Myocyte (in vitro differentiated cells): ENCODE results near the gene CA6. TPM values are rescaled to one million over a fixed set of nuclear protein-coding genes. Genes with fewer than 3 reads are reported as not detected.
"Not testable (repeated sequence)": the region's sequence is repeated elsewhere in the genome, so short reads cannot be mapped to it uniquely, and the experiment has no call there.

Source experiments
- DNase-seq: peaks from one replicate; pipeline ENCODE4 v3.0.0-alpha.2; 2012; ENCODE audit warnings: low read depth
- total RNA-seq: library from RNA; depleted of rRNA; stranded (reverse); fragments of >200 nt; gene quantifications from 2 replicates; pipeline ENCODE4 v1.2.3, GENCODE V29; 2014

Gene CA6
- total RNA-seq, 1 donor from 2014 or later, result not detected

- DNase-seq, result no peak
Observed at GRCh38 chr1:9004031-9004699, 58.5 kb downstream of the CA6 start.

GRCh38 chr1:9004700-9005394 lies 59.2 kb downstream of the CA6 start:
- DNase-seq, result peak; percentile 80

DNA sequence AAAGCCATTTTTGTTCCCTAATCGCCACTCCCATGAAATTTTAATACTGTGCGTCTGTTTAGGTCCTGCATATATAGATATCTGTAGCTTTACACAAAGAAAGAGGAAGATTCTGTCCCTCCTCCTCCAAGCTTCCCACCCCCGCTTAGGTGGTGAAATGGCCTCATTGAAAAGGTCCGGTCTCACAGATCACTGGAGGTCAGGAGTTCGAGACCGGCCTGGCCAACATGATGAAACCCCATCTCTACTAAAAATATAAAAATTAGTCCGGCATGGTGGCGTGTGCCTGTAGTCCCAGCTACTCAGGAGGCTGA lies 59.7 kb downstream of the CA6 start:
- no peak for DNase-seq

DNA sequence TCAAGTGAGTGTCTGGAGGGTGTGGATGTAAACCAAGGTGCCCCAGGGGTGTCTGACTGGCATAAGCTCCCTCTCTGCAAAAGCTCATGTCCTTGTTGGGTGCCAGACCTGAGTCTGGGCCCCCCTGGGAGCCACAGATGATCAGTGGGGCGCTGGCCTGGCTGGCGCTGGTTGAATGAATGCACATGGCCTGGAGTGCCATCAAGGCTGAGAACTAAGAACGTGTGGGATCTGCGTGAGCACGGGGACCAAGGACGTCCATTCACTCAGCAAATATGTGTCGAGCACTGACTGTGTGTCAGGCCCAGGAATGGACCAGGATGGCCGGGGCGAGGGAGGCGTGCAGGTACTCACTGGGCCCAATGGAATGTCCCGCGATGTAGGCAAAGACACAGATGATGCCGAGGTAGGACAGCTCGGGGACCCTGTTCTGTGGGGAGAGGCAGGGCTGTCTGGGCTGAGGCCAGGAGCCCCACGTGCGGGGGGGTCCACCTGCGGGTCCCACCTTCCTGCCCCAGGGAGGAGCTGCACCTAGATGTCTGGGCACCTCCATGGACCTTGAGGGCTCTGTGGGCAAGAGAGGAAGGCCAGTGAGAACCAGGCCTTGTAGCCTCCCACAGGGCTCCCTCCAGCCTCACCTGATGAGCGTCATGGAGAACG lies 61.4 kb downstream of the CA6 start:
- DNase-seq, result no peak

GRCh38 chr1:9008236-9008635 lies 62.6 kb downstream of the CA6 start:
- DNase-seq, result no peak

GRCh38 chr1:9009438-9010370 lies 64.0 kb downstream of the CA6 start:
- DNase-seq, result no peak

GRCh38 chr1:9010781-9011323 lies 65.2 kb downstream of the CA6 start:
- DNase-seq, result no peak

DNA sequence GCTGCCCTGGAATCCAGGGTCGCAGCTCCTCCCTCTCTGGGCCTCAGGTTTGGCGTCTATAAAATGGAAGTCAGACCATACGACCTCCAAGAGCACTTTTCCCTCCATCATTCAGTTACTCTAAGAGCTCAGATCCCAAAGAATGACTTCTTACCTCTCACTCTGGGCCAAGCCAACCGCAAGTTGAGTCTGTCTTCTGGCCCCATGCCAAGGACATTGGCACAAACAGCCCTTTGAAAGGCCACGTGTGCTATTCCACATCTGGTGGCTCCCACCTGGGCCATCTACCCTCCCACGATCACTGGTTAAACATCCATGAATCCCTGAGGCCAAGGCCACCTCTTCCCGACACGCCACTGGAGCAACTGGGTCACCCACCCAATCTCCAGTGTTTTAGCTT lies 68.2 kb downstream of the CA6 start:
- DNase-seq, result no peak

- peak; percentile 53 for DNase-seq
Observed at GRCh38 chr1:9014475-9015375, 69.1 kb downstream of the CA6 start.

GRCh38 chr1:9016455-9016854 lies 70.8 kb downstream of the CA6 start:
- no peak for DNase-seq

- no peak for DNase-seq
Observed at GRCh38 chr1:9018333-9018732, 72.7 kb downstream of the CA6 start.

GRCh38 chr1:9019896-9020295 lies 74.2 kb downstream of the CA6 start:
- no peak for DNase-seq

DNA sequence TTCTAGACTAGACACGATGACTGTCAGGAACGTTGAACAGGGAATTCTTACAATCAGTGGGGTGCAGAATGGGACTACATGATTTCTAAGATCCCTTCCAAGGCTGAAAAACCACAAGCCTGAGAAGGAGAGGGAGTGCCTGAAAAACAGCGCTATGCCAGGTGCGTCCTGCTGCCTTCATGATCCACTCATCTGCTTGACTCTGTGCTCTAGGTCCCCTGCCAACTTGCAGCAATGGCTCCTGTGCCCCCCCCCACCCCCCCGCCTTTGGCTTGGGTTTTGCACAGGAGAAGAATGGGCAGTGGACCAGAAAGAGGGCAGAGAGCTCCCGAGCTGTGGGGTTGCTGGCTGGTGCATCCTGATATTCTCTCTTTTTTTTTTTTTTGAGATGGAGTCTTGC lies 74.6 kb downstream of the CA6 start:
- DNase-seq, result no peak

DNA sequence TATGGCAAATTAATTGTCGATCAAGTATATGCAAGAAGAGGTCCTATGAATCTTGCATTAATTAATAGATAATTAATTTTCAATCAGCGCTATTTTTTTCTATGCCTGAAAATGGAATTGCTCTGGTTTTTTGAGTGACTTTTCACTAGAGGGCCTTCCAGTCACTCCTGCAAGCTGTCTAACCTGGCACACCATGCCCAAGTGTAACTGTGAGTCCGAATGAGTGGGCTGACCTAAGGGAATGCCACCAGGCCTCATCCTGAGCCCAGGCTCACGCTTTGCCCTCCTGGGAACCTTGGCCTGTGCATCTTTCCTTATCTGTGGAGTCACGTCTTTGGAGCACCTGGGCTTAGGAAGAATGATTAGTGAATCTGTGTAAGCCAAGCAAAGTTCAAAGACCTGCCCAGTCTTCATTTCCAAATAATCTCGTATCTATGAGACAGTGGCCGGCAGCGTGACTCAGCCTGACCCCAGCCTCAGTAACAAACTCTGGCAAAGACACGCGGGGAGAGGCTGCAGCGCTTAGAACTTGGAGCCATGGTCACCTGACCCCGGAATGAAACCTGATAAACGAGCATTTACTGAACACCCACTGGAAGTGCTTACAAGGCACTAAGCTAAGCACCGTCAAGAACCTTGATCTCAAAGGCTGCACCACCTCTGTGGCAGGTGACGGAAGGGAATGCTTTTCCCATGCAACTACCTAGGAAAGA lies 76.5 kb downstream of the CA6 start:
- DNase-seq, result not testable (repeated sequence)

GRCh38 chr1:9022773-9023172 lies 77.1 kb downstream of the CA6 start:
- DNase-seq, result no peak
